Measurements from ENCODE around the gene SLC17A1. TPM values are rescaled to one million over a fixed set of nuclear protein-coding genes. Genes with fewer than 3 reads are reported as not detected.

SLC17A1 gene
- total RNA-seq, 1 experiment from 2014 or later = not detected

DNA sequence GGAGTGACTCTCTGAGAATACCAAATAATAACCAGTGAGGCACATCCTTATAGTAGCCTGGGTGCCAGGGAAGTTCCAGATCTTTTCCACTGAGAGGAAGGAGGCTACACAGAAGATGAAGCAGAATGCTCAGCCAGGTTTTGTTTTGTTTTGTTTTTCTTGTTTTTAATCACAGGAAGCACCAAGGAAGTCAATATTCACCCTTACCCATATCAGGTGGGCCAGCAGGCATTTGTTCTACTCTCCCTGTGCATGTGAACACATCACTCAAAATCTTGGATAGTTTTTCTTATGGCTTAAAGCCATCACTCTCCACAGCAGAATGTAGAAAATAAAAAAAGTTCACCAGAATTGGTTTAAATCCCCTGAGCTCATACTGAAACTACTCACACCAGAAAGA, 10.5 kb downstream of the SLC17A1 start:
- CTCF ChIA-PET = no interaction called here
- H3K27me3 ChIP-seq (replicated peaks; ENCODE audit: insufficient read depth, low read depth, low read length, poor library complexity) = peaks cover 32% of the 10 kb centered on the region
- no peak overlapping the region for H3K27ac ChIP-seq (ENCODE audit: low read depth, low read length, poor library complexity, severe bottlenecking)
- DNase-seq (ENCODE audit: low spot score) = no peak
- intact Hi-C loops (cut with micrococcal nuclease; ENCODE audit: unreplicated experiment) = no loop called here
- no peaks in the 10 kb centered on the region for H3K36me3 ChIP-seq (ENCODE audit: insufficient read depth, low read length, poor library complexity, severe bottlenecking)
- TF ChIP-seq CTCF (conservative IDR thresholded peaks at IDR 0.05; ENCODE audit: low read depth, low read length) (no peak), EZH2 (IDR thresholded peaks at IDR 0.05; ENCODE audit: borderline replicate concordance, low read depth, low read length, poor library complexity, severe bottlenecking) (no peak)
- BruUV-seq (replicated peaks) = no TSS peak
- no peaks in the 10 kb centered on the region for H3K9me3 ChIP-seq (ENCODE audit: low read depth, low read length, poor library complexity, severe bottlenecking)
- POLR2A ChIA-PET (ENCODE audit: low non-redundant PET) = no interaction called here
- H3K4me1 ChIP-seq (ENCODE audit: insufficient read depth, low read length, poor library complexity, severe bottlenecking) = no peaks in the 10 kb centered on the region
- H3K4me3 ChIP-seq (ENCODE audit: low read depth, low read length, poor library complexity, severe bottlenecking) = no peak overlapping the region

GRCh38 chr6:25816252-25816651, 15.6 kb downstream of the SLC17A1 start:
- no peak overlapping the region for H3K27ac ChIP-seq (ENCODE audit: low read depth, low read length, poor library complexity, severe bottlenecking)
- no peaks in the 10 kb centered on the region for H3K9me3 ChIP-seq (ENCODE audit: low read depth, low read length, poor library complexity, severe bottlenecking)
- intact Hi-C loops (cut with micrococcal nuclease; ENCODE audit: unreplicated experiment) = no loop called here
- TF ChIP-seq EZH2 (IDR thresholded peaks at IDR 0.05; ENCODE audit: borderline replicate concordance, low read depth, low read length, poor library complexity, severe bottlenecking) (no peak), CTCF (conservative IDR thresholded peaks at IDR 0.05; ENCODE audit: low read depth, low read length) (no peak)
- no TSS peak for BruUV-seq (replicated peaks)
- no peak for DNase-seq (ENCODE audit: low spot score)
- H3K27me3 ChIP-seq (replicated peaks; ENCODE audit: insufficient read depth, low read depth, low read length, poor library complexity) = peaks cover 4% of the 10 kb centered on the region
- H3K4me1 ChIP-seq (ENCODE audit: insufficient read depth, low read length, poor library complexity, severe bottlenecking) = no peaks in the 10 kb centered on the region
- no peaks in the 10 kb centered on the region for H3K36me3 ChIP-seq (ENCODE audit: insufficient read depth, low read length, poor library complexity, severe bottlenecking)
- ChIA-PET POLR2A (ENCODE audit: low non-redundant PET) (no interaction called here), CTCF (no interaction called here)
- no peak overlapping the region for H3K4me3 ChIP-seq (ENCODE audit: low read depth, low read length, poor library complexity, severe bottlenecking)

GRCh38 chr6:25815194-25815593, 16.7 kb downstream of the SLC17A1 start:
- POLR2A ChIA-PET (ENCODE audit: low non-redundant PET) = no interaction called here

More at GRCh38 chr6:25815194-25815593, 16.7 kb downstream of the SLC17A1 start:
- CTCF ChIA-PET = interaction anchor here (0.8 kb wide), 1 partner anchor 565 kb away, joined by 10 read pairs; no protein-coding TSS in a partner anchor
- Histone ChIP-seq H3K9me3 (ENCODE audit: low read depth, low read length, poor library complexity, severe bottlenecking) (no peaks in the 10 kb centered on the region), H3K27me3 (replicated peaks; ENCODE audit: insufficient read depth, low read depth, low read length, poor library complexity) (peaks cover 4% of the 10 kb centered on the region), H3K27ac (ENCODE audit: low read depth, low read length, poor library complexity, severe bottlenecking) (no peak overlapping the region), H3K4me3 (ENCODE audit: low read depth, low read length, poor library complexity, severe bottlenecking) (no peak overlapping the region), H3K4me1 (ENCODE audit: insufficient read depth, low read length, poor library complexity, severe bottlenecking) (no peaks in the 10 kb centered on the region), H3K36me3 (ENCODE audit: insufficient read depth, low read length, poor library complexity, severe bottlenecking) (no peaks in the 10 kb centered on the region)
- BruUV-seq (replicated peaks) = no TSS peak
- TF ChIP-seq EZH2 (IDR thresholded peaks at IDR 0.05; ENCODE audit: borderline replicate concordance, low read depth, low read length, poor library complexity, severe bottlenecking) = no peak
- TF ChIP-seq CTCF (conservative IDR thresholded peaks at IDR 0.05; ENCODE audit: low read depth, low read length) = no peak
- intact Hi-C loops (cut with micrococcal nuclease; ENCODE audit: unreplicated experiment) = no loop called here
- DNase-seq (ENCODE audit: low spot score) = no peak
